ENCODE measurements around the gene PPP1CA. TPM values are rescaled to one million over a fixed set of nuclear protein-coding genes. Genes with fewer than 3 reads are reported as not detected.
"Not testable (repeated sequence)": the region's sequence is repeated elsewhere in the genome, so short reads cannot be mapped to it uniquely, and the experiment has no call there.

PPP1CA gene
- total RNA-seq, 1 experiment from 2014 or later, result 384 TPM

- H3K27me3 ChIP-seq (replicated peaks; ENCODE audit: control insufficient read depth, insufficient read depth, low read length), result no peaks in the 10 kb centered on the region
- no peaks in the 10 kb centered on the region for H3K4me1 Mint-ChIP-seq (ENCODE audit: low read depth, unreplicated experiment)
- peak within 1 kb of the TSS; percentile 74 for H3K4me3 ChIP-seq (ENCODE audit: low read depth, low read length)
- POLR2A ChIA-PET, result interaction anchor here (0.6 to 1.8 kb wide), 4 partner anchors 11 to 572 kb away, joined by 4 to 9 read pairs (median 6); partner anchors contain the start of genes CORO1B and PPP1CA
- peaks cover 6% of the 10 kb centered on the region for H3K36me3 ChIP-seq (ENCODE audit: control insufficient read depth, insufficient read depth, low read length)
- peak within 1 kb of the TSS; percentile 96 for H3K27ac Mint-ChIP-seq (ENCODE audit: unreplicated experiment)
- H3K27me3 Mint-ChIP-seq (ENCODE audit: insufficient read depth, unreplicated experiment), result no peaks in the 10 kb centered on the region
- H3K36me3 Mint-ChIP-seq (ENCODE audit: insufficient read depth, unreplicated experiment), result peaks cover 46% of the 10 kb centered on the region
- H3K4me1 ChIP-seq, result peaks cover 4% of the 10 kb centered on the region; the same call in 1 of the 2 replicates
- peak within 1 kb of the TSS; percentile 93 for H3K4me3 Mint-ChIP-seq (ENCODE audit: unreplicated experiment)
- DNase-seq, result peak; percentile 100
- intact Hi-C loops (cut with micrococcal nuclease; ENCODE audit: unreplicated experiment), result loop anchor here (1.0 to 2.0 kb wide), 4 partner anchors 15 to 55 kb away; partner anchors contain the start of genes AIP, CORO1B, PPP1CA and TMEM134
- BruUV-seq (replicated peaks), result no TSS peak
- H3K9me3 Mint-ChIP-seq (ENCODE audit: unreplicated experiment), result no peaks in the 10 kb centered on the region
- TF ChIP-seq, protein P1, sequence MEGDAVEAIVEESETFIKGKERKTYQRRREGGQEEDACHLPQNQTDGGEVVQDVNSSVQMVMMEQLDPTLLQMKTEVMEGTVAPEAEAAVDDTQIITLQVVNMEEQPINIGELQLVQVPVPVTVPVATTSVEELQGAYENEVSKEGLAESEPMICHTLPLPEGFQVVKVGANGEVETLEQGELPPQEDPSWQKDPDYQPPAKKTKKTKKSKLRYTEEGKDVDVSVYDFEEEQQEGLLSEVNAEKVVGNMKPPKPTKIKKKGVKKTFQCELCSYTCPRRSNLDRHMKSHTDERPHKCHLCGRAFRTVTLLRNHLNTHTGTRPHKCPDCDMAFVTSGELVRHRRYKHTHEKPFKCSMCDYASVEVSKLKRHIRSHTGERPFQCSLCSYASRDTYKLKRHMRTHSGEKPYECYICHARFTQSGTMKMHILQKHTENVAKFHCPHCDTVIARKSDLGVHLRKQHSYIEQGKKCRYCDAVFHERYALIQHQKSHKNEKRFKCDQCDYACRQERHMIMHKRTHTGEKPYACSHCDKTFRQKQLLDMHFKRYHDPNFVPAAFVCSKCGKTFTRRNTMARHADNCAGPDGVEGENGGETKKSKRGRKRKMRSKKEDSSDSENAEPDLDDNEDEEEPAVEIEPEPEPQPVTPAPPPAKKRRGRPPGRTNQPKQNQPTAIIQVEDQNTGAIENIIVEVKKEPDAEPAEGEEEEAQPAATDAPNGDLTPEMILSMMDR (IDR thresholded peaks at IDR 0.05; ENCODE audit: insufficient read depth in 1 of 2, low read depth in 1 of 2, low read length in 1 of 2, severe bottlenecking in 1 of 2, unreplicated experiment in 1 of 2), result no peak
- no peaks in the 10 kb centered on the region for H3K9me3 ChIP-seq
- CTCF ChIA-PET, result interaction anchor here (1.3 to 1.6 kb wide), 2 partner anchors 27 to 46 kb away, joined by 4 to 9 read pairs; partner anchors contain the start of gene PPP1CA
These were observed 26.7 kb upstream of the PPP1CA start, which contains the start of gene RPS6KB2 for GRCh38 chr11:67428052-67429001. RPS6KB2 (plus strand) TSS chr11:67428494; CDS start chr11:67428546, 52 bp downstream.

- H3K4me1 ChIP-seq; intact Hi-C loops (cut with micrococcal nuclease; ENCODE audit: unreplicated experiment); CTCF ChIA-PET; H3K9me3 ChIP-seq; BruUV-seq (replicated peaks); H3K4me1 Mint-ChIP-seq (ENCODE audit: low read depth, unreplicated experiment); H3K27me3 ChIP-seq (replicated peaks; ENCODE audit: control insufficient read depth, insufficient read depth, low read length); H3K27me3 Mint-ChIP-seq (ENCODE audit: insufficient read depth, unreplicated experiment); H3K36me3 ChIP-seq (ENCODE audit: control insufficient read depth, insufficient read depth, low read length); DNase-seq; H3K9me3 Mint-ChIP-seq (ENCODE audit: unreplicated experiment): not testable (repeated sequence)
- Mint-ChIP-seq H3K27ac (ENCODE audit: unreplicated experiment) (peak overlapping the region; percentile 96), H3K36me3 (ENCODE audit: insufficient read depth, unreplicated experiment) (peaks cover 48% of the 10 kb centered on the region), H3K4me3 (ENCODE audit: unreplicated experiment) (peak overlapping the region; percentile 93)
- peak overlapping the region; percentile 74 for H3K4me3 ChIP-seq (ENCODE audit: low read depth, low read length)
- POLR2A ChIA-PET, result interaction anchor here (0.7 kb wide), 1 partner anchor 71 kb away, joined by 8 read pairs; no protein-coding TSS in a partner anchor
These were observed 25.8 kb upstream of the PPP1CA start for GRCh38 chr11:67427364-67427859.

DNA sequence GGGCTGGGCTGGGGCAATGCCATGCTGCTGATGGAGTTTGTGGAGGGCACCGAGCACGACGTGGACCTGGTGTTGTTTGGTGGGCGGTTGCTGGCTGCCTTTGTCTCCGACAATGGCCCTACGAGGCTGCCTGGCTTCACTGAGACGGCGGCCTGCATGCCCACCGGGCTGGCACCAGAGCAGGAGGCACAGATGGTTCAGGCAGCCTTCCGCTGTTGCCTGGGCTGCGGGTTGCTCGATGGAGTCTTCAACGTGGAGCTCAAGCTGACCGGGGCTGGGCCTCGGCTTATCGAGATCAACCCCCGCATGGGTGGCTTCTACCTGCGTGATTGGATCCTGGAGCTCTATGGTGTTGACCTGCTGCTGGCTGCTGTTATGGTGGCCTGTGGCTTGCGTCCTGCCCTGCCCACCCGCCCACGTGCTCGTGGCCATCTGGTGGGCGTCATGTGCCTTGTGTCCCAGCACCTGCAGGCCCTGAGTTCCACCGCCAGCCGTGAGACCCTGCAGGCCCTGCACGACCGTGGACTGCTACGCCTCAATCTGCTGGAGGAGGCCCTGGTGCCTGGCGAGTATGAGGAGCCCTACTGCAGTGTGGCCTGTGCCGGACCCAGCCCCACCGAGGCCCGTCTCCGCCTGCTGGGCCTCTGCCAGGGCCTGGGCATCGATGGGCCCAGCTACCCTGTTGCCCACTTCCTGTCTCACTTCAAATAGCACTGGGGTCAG is 22.4 kb upstream of the PPP1CA start:
- no TSS peak for BruUV-seq (replicated peaks)
- peaks cover 13% of the 10 kb centered on the region for H3K4me1 ChIP-seq
- Mint-ChIP-seq H3K27me3 (ENCODE audit: insufficient read depth, unreplicated experiment) (no peaks in the 10 kb centered on the region), H3K4me3 (ENCODE audit: unreplicated experiment) (no peak overlapping the region), H3K27ac (ENCODE audit: unreplicated experiment) (no peak overlapping the region), H3K36me3 (ENCODE audit: insufficient read depth, unreplicated experiment) (peaks cover 37% of the 10 kb centered on the region), H3K9me3 (ENCODE audit: unreplicated experiment) (no peaks in the 10 kb centered on the region), H3K4me1 (ENCODE audit: low read depth, unreplicated experiment) (peaks cover 25% of the 10 kb centered on the region)
- intact Hi-C loops (cut with micrococcal nuclease; ENCODE audit: unreplicated experiment), result no loop called here
- DNase-seq, result no peak
- H3K4me3 ChIP-seq (ENCODE audit: low read depth, low read length), result no peak overlapping the region
- no peaks in the 10 kb centered on the region for H3K27me3 ChIP-seq (replicated peaks; ENCODE audit: control insufficient read depth, insufficient read depth, low read length)
- ChIA-PET POLR2A (interaction anchor here (0.8 kb wide), 1 partner anchor 19 kb away, joined by 8 read pairs; the partner anchor contains the start of gene CORO1B), CTCF (interaction anchor here (0.7 to 2.2 kb wide), 2 partner anchors 23 to 146 kb away, joined by 3 to 11 read pairs; partner anchors contain the start of gene PPP1CA)
- TF ChIP-seq, protein P1 (IDR thresholded peaks at IDR 0.05; ENCODE audit: insufficient read depth in 1 of 2, low read depth in 1 of 2, low read length in 1 of 2, severe bottlenecking in 1 of 2, unreplicated experiment in 1 of 2), result no peak
- no peaks in the 10 kb centered on the region for H3K9me3 ChIP-seq
- H3K36me3 ChIP-seq (ENCODE audit: control insufficient read depth, insufficient read depth, low read length), result no peaks in the 10 kb centered on the region

All from Caco-2 (cell line).